CD4-positive, alpha-beta T cell treated with Interleukin-15 for 1 hour (primary cell): ENCODE data around the gene MCMBP.

ENCODE experiments used
- DNase-seq: peaks from one replicate; pipeline ENCODE4 v3.0.0-alpha.2; 2020

Gene MCMBP

GRCh38 chr10:119781498-119781897, 91.1 kb downstream of the MCMBP start:
- no peak for DNase-seq

- no peak for DNase-seq
Measured at GRCh38 chr10:119780879-119781480, 91.7 kb downstream of the MCMBP start.
